OCI-LY7 (cell line): ENCODE results near the gene IGIP. TPM values are rescaled to one million over a fixed set of nuclear protein-coding genes. Genes with fewer than 3 reads are reported as not detected.
A peak's percentile ranks its signal among the peaks of the same experiment; 100 is the strongest.

ENCODE experiments used
- BruUV-seq: library from RNA; stranded (reverse); fragments of 400-500 nt; replicated peaks from 2 replicates; lab custom pipeline; 2021; lab: Mats Ljungman, UMichigan
- CTCF ChIA-PET: fragments of 300-600 bp; sonication (Branson Sonifier 250); formaldehyde crosslinking; loops from one replicate; lab custom pipeline; 2022; ENCODE audit warnings: antibody characterized with exemption; ENCODE audit not compliant: unreplicated experiment; lab: Charles Lee
- POLR2A ChIA-PET: fragments of 300-600 bp; sonication (Branson Sonifier 250); formaldehyde crosslinking; loops from one replicate; lab custom pipeline; 2022; ENCODE audit warnings: antibody characterized with exemption; lab: Charles Lee
- DNase-seq: peaks from one replicate; pipeline ENCODE4 v3.0.0-alpha.2; 2015; ENCODE audit warnings: low spot score
- H2AFZ ChIP-seq: fragments of 200-600 bp; sonication (generic), shearing (Covaris generic); 2 replicates; pipeline ENCODE4 v1.6.1; 2014; ENCODE audit warnings: mild to moderate bottlenecking, antibody characterized with exemption, low read length, moderate library complexity
- H3K27ac ChIP-seq: fragments of 200-600 bp; sonication (generic); 2 replicates; pipeline ENCODE4 v1.5.1; 2014; ENCODE audit warnings: mixed run types, low read depth, mild to moderate bottlenecking, moderate library complexity, low read length, inconsistent platforms; ENCODE audit not compliant: poor library complexity, severe bottlenecking
- H3K36me3 ChIP-seq: fragments of 200-600 bp; sonication (generic); 2 replicates; pipeline ENCODE4 v1.6.1; 2014; ENCODE audit warnings: mild to moderate bottlenecking, antibody characterized with exemption, low read length, moderate library complexity, mixed read lengths; ENCODE audit not compliant: insufficient read depth
- H3K4me1 ChIP-seq: fragments of 200-600 bp; sonication (generic); 2 replicates; pipeline ENCODE4 v1.5.1; 2014; ENCODE audit warnings: mild to moderate bottlenecking, low read length; ENCODE audit not compliant: insufficient read depth, poor library complexity, severe bottlenecking
- H3K4me2 ChIP-seq: fragments of 200-600 bp; sonication (generic); 2 replicates; pipeline ENCODE4 v1.6.1; 2014; ENCODE audit warnings: mild to moderate bottlenecking, low read length
- H3K4me3 ChIP-seq: fragments of 200-600 bp; sonication (generic); 2 replicates; pipeline ENCODE4 v1.5.1; 2014; ENCODE audit warnings: mild to moderate bottlenecking, low read depth, low read length; ENCODE audit not compliant: poor library complexity, severe bottlenecking
- H3K79me2 ChIP-seq: fragments of 200-600 bp; sonication (generic); 2 replicates; pipeline ENCODE4 v1.6.1; 2016; ENCODE audit warnings: low read depth, mild to moderate bottlenecking, low read length, moderate library complexity, mixed read lengths; ENCODE audit not compliant: insufficient read depth
- H3K9me2 ChIP-seq: fragments of 200-600 bp; sonication (generic); 2 replicates; pipeline ENCODE4 v1.6.1; 2016; ENCODE audit warnings: mild to moderate bottlenecking, low read length, mixed read lengths; ENCODE audit not compliant: insufficient read depth
- H3K9me3 ChIP-seq: fragments of 200-600 bp; sonication (generic); 2 replicates; pipeline ENCODE4 v1.6.1; 2014; ENCODE audit warnings: mild to moderate bottlenecking, mixed run types, low read length, mixed read lengths
- H4K20me1 ChIP-seq: fragments of 200-600 bp; sonication (generic); 2 replicates; pipeline ENCODE4 v1.6.1; 2014; ENCODE audit warnings: mild to moderate bottlenecking, antibody characterized with exemption, low read length, moderate library complexity, mixed read lengths; ENCODE audit not compliant: insufficient read depth
- EZH2phosphoT487 ChIP-seq: fragments of 200-600 bp; sonication (generic); IDR thresholded peaks from 2 replicates; pipeline ENCODE4 v1.6.1; 2018; ENCODE audit warnings: low read depth, borderline replicate concordance, mild to moderate bottlenecking, mixed run types, antibody characterized with exemption, low read length, moderate library complexity, mixed read lengths
- intact Hi-C: fragments of 100-400 bp; cut with micrococcal nuclease; formaldehyde crosslinking; loops from one replicate; pipeline ENCODE4 v1.10.0; 2022; ENCODE audit not compliant: unreplicated experiment
- total RNA-seq, 2 experiments: library from RNA; depleted of rRNA in 1 of 2; stranded (reverse); fragments of >200 nt in 1 of 2; shearing (Covaris generic) in 1 of 2; gene quantifications; 2 replicates each; pipeline ENCODE4 v1.2.3, GENCODE V29; 2014 to 2022
- TF ChIP-seq, protein P1 (sequence below): fragments of 200-600 bp; sonication (generic); conservative IDR thresholded peaks from 2 replicates; pipeline ENCODE4 v1.5.1; 2014; ENCODE audit warnings: mild to moderate bottlenecking, antibody characterized with exemption, low read length, moderate library complexity, mixed read lengths

The IGIP gene
- total RNA-seq, 2 experiments from 2014 or later = 3.3 to 4.9 TPM

DNA sequence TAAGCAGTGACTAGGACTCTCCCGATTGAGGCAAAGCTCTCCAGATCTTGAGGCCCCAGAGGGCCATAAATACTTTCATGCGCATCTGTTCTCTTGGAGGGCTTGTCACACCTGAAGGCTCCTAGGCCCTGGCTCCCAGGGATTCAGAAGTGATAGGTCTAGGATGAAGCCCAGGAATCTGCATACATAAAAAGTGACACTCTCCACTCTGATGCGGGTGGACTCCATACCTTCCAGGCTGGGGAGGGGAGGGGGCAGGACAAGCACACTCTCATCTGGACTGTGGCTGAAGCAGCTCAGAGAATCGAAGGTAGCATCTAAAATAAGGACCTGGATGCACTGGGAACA, 40.2 kb downstream of the IGIP start:
- no peaks in the 10 kb centered on the region for H3K9me2 ChIP-seq
- H3K4me3 ChIP-seq = no peak overlapping the region
- TF ChIP-seq EZH2phosphoT487 = no peak
- TF ChIP-seq, protein P1, sequence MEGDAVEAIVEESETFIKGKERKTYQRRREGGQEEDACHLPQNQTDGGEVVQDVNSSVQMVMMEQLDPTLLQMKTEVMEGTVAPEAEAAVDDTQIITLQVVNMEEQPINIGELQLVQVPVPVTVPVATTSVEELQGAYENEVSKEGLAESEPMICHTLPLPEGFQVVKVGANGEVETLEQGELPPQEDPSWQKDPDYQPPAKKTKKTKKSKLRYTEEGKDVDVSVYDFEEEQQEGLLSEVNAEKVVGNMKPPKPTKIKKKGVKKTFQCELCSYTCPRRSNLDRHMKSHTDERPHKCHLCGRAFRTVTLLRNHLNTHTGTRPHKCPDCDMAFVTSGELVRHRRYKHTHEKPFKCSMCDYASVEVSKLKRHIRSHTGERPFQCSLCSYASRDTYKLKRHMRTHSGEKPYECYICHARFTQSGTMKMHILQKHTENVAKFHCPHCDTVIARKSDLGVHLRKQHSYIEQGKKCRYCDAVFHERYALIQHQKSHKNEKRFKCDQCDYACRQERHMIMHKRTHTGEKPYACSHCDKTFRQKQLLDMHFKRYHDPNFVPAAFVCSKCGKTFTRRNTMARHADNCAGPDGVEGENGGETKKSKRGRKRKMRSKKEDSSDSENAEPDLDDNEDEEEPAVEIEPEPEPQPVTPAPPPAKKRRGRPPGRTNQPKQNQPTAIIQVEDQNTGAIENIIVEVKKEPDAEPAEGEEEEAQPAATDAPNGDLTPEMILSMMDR = no peak
- intact Hi-C loops = no loop called here
- ChIA-PET CTCF (no interaction called here), POLR2A (interaction anchor here (0.8 to 1.0 kb wide), 3 partner anchors 14 to 374 kb away, joined by 3 read pairs; no protein-coding TSS in a partner anchor)
- H3K27ac ChIP-seq = no peak overlapping the region
- H3K36me3 ChIP-seq = no peaks in the 10 kb centered on the region
- peaks cover 20% of the 10 kb centered on the region for H3K4me1 ChIP-seq
- H3K9me3 ChIP-seq = no peaks in the 10 kb centered on the region
- no peak for DNase-seq
- H3K79me2 ChIP-seq = no peaks in the 10 kb centered on the region
- no peak overlapping the region for H2AFZ ChIP-seq
- BruUV-seq = no TSS peak
- H3K4me2 ChIP-seq = no peak overlapping the region
- no peaks in the 10 kb centered on the region for H4K20me1 ChIP-seq

DNA sequence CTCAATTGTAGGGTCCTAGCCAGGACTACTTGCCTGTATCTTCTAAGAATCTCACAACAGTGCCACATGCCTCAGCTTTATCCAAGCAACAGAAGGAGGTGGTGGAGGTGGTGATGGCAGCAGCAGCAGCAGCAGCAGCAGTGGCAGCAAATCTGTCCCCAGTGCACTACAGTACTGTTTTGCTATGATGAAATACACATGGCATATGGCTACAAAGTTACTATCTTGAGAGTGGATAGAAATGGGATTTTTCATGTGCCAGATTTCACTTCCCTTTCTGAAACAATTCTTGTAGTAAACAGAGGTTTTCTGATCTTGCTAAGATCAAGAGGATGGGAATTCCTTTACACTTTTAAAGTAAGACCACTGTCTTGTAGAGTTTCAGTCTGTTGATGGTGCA, 41.2 kb downstream of the IGIP start:
- CTCF ChIA-PET = no interaction called here
- no peak overlapping the region for H3K27ac ChIP-seq
- TF ChIP-seq, protein P1 = no peak
- TF ChIP-seq EZH2phosphoT487 = no peak
- no peak overlapping the region for H3K4me2 ChIP-seq
- no peaks in the 10 kb centered on the region for H3K9me2 ChIP-seq
- intact Hi-C loops = no loop called here
- H4K20me1 ChIP-seq = no peaks in the 10 kb centered on the region
- BruUV-seq = no TSS peak
- no peaks in the 10 kb centered on the region for H3K36me3 ChIP-seq
- H2AFZ ChIP-seq = no peak overlapping the region
- no peak for DNase-seq
- H3K9me3 ChIP-seq = no peaks in the 10 kb centered on the region
- H3K79me2 ChIP-seq = no peaks in the 10 kb centered on the region
- peaks cover 12% of the 10 kb centered on the region for H3K4me1 ChIP-seq
- POLR2A ChIA-PET = interaction anchor here (0.9 kb wide), 1 partner anchor 13 kb away, joined by 3 read pairs; no protein-coding TSS in a partner anchor
- H3K4me3 ChIP-seq = no peak overlapping the region

DNA sequence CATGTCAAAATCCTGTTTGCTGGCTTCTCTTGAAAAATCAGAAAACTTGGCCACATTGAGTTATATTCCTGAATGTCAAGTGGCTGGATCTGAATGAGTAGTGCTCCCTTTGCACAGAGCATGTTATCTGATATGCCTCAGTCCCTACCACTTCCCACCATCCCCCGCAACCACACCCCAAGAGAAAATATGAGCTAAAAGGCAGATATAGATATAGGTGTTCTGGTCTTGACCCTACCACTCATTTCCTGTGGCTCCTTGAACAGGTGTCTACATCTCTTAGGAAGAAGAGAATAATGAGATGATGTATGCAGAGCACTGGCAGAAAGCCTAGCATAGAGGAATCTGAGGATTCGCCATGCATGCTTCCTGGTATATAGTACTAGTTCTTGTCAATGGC, 42.6 kb downstream of the IGIP start:
- Histone ChIP-seq H3K4me1 (peaks cover 7% of the 10 kb centered on the region), H3K36me3 (no peaks in the 10 kb centered on the region), H3K4me2 (no peak overlapping the region), H3K4me3 (no peak overlapping the region), H4K20me1 (no peaks in the 10 kb centered on the region), H3K79me2 (no peaks in the 10 kb centered on the region), H3K27ac (no peak overlapping the region), H3K9me3 (no peaks in the 10 kb centered on the region), H2AFZ (no peak overlapping the region), H3K9me2 (no peaks in the 10 kb centered on the region)
- CTCF ChIA-PET = no interaction called here
- BruUV-seq = no TSS peak
- intact Hi-C loops = no loop called here
- POLR2A ChIA-PET = interaction anchor here (1.5 kb wide), 1 partner anchor 9 kb away, joined by 3 read pairs; no protein-coding TSS in a partner anchor
- TF ChIP-seq EZH2phosphoT487 = no peak
- TF ChIP-seq, protein P1 = no peak
- peak; percentile 18 for DNase-seq
